Psoas muscle (tissue), 8 donors: Measurements from ENCODE around the gene RNASE3. TPM values are rescaled to one million over a fixed set of nuclear protein-coding genes. Genes with fewer than 3 reads are reported as not detected.
"Not testable (repeated sequence)": the region's sequence is repeated elsewhere in the genome, so short reads cannot be mapped to it uniquely, and the experiment has no call there.

Source experiments
- ATAC-seq, 4 donors: fragments of 200-7000 bp; cut with Tn5 transposase; one replicate each; pipeline ENCODE4 v1.9.1; 2020; ENCODE audit warnings: moderate library complexity in 3 of 4, mild to moderate bottlenecking in 2 of 4
- DNase-seq, 2 donors: peaks; one replicate each; pipeline ENCODE4 v3.0.0-alpha.2; 2020
- H3K27ac ChIP-seq: fragments of 200-600 bp; one replicate; pipeline ENCODE4 v1.8.0; 2022
- H3K27me3 ChIP-seq, 3 donors: fragments of 200-600 bp in 1 of 3; one replicate each; pipeline versions ENCODE4 v1.6.1 to v1.8.0; 2013 to 2022; ENCODE audit warnings: low read length in 2 of 3, mild to moderate bottlenecking in 2 of 3, moderate library complexity in 1 of 3; ENCODE audit not compliant: insufficient read depth in 3 of 3
- H3K36me3 ChIP-seq, 2 donors: fragments of 200-600 bp in 1 of 2; one replicate each; pipeline versions ENCODE4 v1.6.1 to v1.8.0; 2013 to 2022; ENCODE audit warnings: low read depth in 1 of 2, mild to moderate bottlenecking in 1 of 2, moderate library complexity in 1 of 2; ENCODE audit not compliant: insufficient read depth in 1 of 2
- H3K4me1 ChIP-seq: fragments of 200-600 bp; one replicate; pipeline ENCODE4 v1.8.0; 2022
- H3K4me3 ChIP-seq: fragments of 200-600 bp; one replicate; pipeline ENCODE4 v1.8.0; 2022; ENCODE audit warnings: mild to moderate bottlenecking
- H3K9me3 ChIP-seq: fragments of 200-600 bp; one replicate; pipeline ENCODE4 v1.8.0; 2022
- CTCF ChIP-seq: fragments of 200-600 bp; IDR thresholded peaks from one replicate; pipeline ENCODE4 v1.8.0; 2022; ENCODE audit warnings: antibody characterized with exemption
- WGBS, 3 donors: extraction: QIAGEN DNeasy Blood & Tissue Kit; methylation state at CpG; one replicate each; pipeline versions ENCODE4 v1.1.6 to v1.1.7; 2013; 5-methylcytosine and 5-hydroxymethylcytosine counted together
- intact Hi-C, 2 donors: fragments of 100-400 bp; cut with DNase I; formaldehyde crosslinking; loops; one replicate each; pipeline versions ENCODE4 v1.11.0 to v1.14.2; 2022
- long read RNA-seq, 2 donors: library from polyadenylated mRNA; unstranded; transcript quantifications; one replicate each; pipeline ENCODE4 v2.0.0, GENCODE V29; 2021
- polyA plus RNA-seq, 3 donors: library from polyadenylated mRNA; stranded (reverse); fragments of 200-250 nt; gene quantifications; one replicate each; pipeline ENCODE4 v1.2.3, GENCODE V29; 2013
- total RNA-seq, 4 donors: library from RNA; stranded (reverse); fragmentation: NEBNext Ultra II Directional in 2 of 4; extraction: Animal tissue kit (Norgen Biotek cat#: 25700) in 2 of 4; gene quantifications; one replicate each; pipeline versions ENCODE4 v1.2.1 to v1.2.4, GENCODE V29; 2021 to 2023
- donor health status: healthy with polysubstance abuse.
- donor health status: DM: no; HTN: no; CAD: no; lungs with moderate emphysema.
- donor health status: Bipolar disorder and iron deficiency.
- donor health status: healthy.
- donor health status: DM: yes; HTN: yes; CAD: no.
- donor health status: DM: no; HTN: no; CAD: no.
- donor health status: DM: no; HTN: no; CAD: no.
- donor health status: DM: yes; HTN: yes; CAD: no.

Gene RNASE3
- total RNA-seq: not detected
- polyA plus RNA-seq: under 1 TPM in 2 of 3 donors, not detected in 1; 0.05 to 0.51 TPM
- long read RNA-seq, donor 1: 0 reads
- long read RNA-seq, donor 2: 0 reads

GRCh38 chr14:20891126-20891825, at the start of gene RNASE3:
RNASE3 (plus strand) TSS chr14:20891385; CDS start chr14:20891687, 302 bp downstream.
- DNase-seq, ATAC-seq, H3K4me1 ChIP-seq, H3K36me3 ChIP-seq, intact Hi-C loops, H3K4me3 ChIP-seq, H3K9me3 ChIP-seq, H3K27ac ChIP-seq: not testable (repeated sequence)
- WGBS, 3 donors: 68 to 70% (median 68%) methylated on average over 10 to 11 of the region's 11 CpGs
- peaks cover 0 to 21% (median 2%) of the 10 kb centered on the region in 3 donors for H3K27me3 ChIP-seq

GRCh38 chr14:20846560-20846959, 44.6 kb upstream of the RNASE3 start:
- Histone ChIP-seq H3K27me3 (no peaks in the 10 kb centered on the region), H3K4me1 (no peaks in the 10 kb centered on the region), H3K4me3 (no peak overlapping the region), H3K9me3 (no peaks in the 10 kb centered on the region), H3K27ac (no peak overlapping the region), H3K36me3 (no peaks in the 10 kb centered on the region)
- TF ChIP-seq CTCF: no peak
- 86 to 89% (median 87%) methylated on average over 6 of the region's 6 CpGs for WGBS, 3 donors
- DNase-seq (no peak), ATAC-seq (no peak)
- intact Hi-C loops: no loop called here

- intact Hi-C loops: no loop called here
- Histone ChIP-seq H3K27me3 (no peaks in the 10 kb centered on the region), H3K4me1 (no peaks in the 10 kb centered on the region), H3K4me3 (no peak overlapping the region), H3K27ac (no peak overlapping the region), H3K9me3 (no peaks in the 10 kb centered on the region), H3K36me3 (no peaks in the 10 kb centered on the region)
- WGBS, 3 donors: 68 to 74% (median 71%) methylated on average over 9 of the region's 9 CpGs
- TF ChIP-seq CTCF: no peak
- DNase-seq: no peak
- ATAC-seq: no peak
Measured at GRCh38 chr14:20848316-20848954, 42.8 kb upstream of the RNASE3 start.

- no peak for DNase-seq
- WGBS, 3 donors: 21 to 29% (median 25%) methylated on average over 4 of the region's 4 CpGs
- Histone ChIP-seq H3K36me3 (no peaks in the 10 kb centered on the region), H3K27ac (no peak overlapping the region), H3K27me3 (no peaks in the 10 kb centered on the region), H3K4me1 (no peaks in the 10 kb centered on the region), H3K4me3 (no peak overlapping the region), H3K9me3 (no peaks in the 10 kb centered on the region)
- no peak for ATAC-seq
- no peak for TF ChIP-seq CTCF
- intact Hi-C loops: no loop called here
Measured at GRCh38 chr14:20848955-20849570, 42.1 kb upstream of the RNASE3 start.

- ATAC-seq: no peak
- 57 to 69% (median 62%) methylated on average over 4 of the region's 4 CpGs for WGBS, 3 donors
- H3K27ac ChIP-seq: no peak overlapping the region
- no peak for TF ChIP-seq CTCF
- H3K4me3 ChIP-seq: no peak overlapping the region
- no peaks in the 10 kb centered on the region for H3K4me1 ChIP-seq
- intact Hi-C loops: loop anchor here in 1 of 2 donors (10.0 kb wide), 1 partner anchor 112 kb away; no protein-coding TSS in a partner anchor
- no peaks in the 10 kb centered on the region for H3K36me3 ChIP-seq
- H3K9me3 ChIP-seq: no peaks in the 10 kb centered on the region
- peaks cover 0 to 3% (median 0%) of the 10 kb centered on the region in 3 donors for H3K27me3 ChIP-seq
- DNase-seq: no peak
Measured at GRCh38 chr14:20853042-20853441, 38.1 kb upstream of the RNASE3 start.
